Stimulated activated CD4-positive, alpha-beta T cell treated with anti-CD3 and anti-CD28 coated beads, TNF-alpha, amount 100 ng/mL, for 1 hour (primary cell): ENCODE measurements around the gene SYNM.
"Not testable (repeated sequence)": the region's sequence is repeated elsewhere in the genome, so short reads cannot be mapped to it uniquely, and the experiment has no call there.

Source experiments
- DNase-seq, 3 donors: peaks; one replicate each; pipeline ENCODE4 v3.0.0-alpha.2; 2020; ENCODE audit warnings: low read depth in 3 of 3, low spot score in 1 of 3

The SYNM gene

DNA sequence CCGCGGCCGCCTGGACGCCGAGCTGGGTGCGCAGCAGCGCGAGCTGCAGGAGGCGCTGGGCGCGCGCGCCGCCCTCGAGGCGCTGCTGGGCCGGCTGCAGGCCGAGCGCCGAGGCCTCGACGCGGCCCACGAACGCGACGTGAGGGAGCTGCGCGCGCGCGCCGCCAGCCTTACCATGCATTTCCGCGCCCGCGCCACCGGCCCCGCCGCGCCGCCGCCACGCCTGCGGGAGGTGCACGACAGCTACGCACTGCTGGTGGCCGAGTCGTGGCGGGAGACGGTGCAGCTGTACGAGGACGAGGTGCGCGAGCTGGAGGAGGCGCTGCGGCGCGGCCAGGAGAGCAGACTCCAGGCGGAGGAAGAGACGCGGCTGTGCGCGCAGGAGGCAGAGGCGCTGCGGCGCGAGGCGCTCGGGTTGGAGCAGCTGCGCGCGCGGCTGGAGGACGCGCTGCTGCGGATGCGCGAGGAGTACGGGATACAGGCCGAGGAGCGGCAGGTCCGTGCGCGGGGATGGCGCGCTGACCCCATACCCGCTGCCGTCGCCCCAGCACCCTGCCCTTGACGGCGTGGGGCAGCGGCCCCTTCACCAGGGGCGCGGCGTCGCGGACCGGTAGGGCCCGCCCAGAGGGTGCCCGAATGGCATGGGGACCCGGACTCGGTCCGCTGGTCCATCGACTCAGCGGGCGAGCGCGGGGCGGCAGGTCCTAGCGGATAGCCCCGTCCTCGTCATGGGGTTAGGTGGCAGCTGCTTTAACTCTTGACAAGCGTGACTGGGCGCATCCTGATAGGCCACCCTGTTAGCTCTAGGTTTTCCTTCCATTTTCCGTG, 848 bp downstream of the SYNM start:
- peak in 1 of 3 donors; percentile 18 for DNase-seq

DNA sequence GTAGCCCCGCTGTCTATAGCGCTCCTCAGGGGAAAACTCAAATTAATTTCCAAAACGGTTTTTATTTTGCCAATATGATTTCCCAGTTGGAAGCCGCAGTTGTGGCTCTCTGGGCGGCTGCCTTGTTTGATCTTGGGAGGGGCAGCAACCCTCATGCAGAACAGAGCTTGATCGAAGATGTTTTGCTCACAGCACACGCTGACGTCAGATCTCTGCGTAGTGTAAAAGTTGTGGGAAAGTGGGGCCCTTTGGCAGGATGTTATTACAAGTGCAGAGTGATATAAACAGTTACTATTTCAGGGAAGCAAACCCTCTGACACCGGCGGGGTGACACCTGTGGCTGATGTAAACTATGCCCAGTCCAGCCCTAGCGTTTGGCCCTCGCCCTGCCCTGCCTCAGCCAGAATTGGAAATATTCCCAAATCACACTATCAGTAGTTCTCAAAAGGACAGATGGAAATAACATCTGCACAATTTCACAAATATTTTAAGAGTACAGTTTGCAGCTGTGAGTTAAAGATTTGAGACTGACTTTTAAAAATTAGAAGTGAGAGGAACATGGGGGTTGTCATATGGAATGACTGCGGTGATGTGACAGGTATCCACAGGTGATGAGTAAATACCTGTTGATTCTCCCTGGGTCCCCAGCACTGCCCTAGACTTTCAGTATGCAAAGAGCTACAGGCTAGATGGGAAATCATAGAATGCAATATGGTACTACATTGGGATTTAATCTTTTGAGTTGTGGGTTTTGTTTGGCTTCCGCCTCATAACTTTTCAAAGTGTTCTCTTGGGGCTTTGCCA, 1.7 kb downstream of the SYNM start:
- DNase-seq: no peak

DNA sequence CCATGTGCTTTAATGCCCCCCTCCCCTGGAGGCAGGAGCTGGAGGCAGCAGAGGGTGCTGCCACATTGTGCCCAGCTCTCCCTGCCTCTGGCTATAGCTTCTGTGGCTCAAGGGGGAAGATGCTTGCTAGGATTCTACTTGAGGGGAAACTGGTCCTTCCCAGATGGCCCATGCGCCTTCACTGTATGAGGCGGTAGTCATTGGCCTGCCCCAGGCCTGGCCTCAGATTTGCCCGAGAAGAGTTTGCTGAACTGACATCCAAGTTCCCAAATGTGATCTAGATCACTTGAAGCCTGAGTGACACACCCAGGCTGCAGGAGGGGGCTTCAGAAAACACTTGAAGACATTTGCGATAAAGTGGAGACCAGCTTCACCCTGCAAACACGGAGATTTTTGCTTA, 4.1 kb downstream of the SYNM start:
- DNase-seq: no peak

DNA sequence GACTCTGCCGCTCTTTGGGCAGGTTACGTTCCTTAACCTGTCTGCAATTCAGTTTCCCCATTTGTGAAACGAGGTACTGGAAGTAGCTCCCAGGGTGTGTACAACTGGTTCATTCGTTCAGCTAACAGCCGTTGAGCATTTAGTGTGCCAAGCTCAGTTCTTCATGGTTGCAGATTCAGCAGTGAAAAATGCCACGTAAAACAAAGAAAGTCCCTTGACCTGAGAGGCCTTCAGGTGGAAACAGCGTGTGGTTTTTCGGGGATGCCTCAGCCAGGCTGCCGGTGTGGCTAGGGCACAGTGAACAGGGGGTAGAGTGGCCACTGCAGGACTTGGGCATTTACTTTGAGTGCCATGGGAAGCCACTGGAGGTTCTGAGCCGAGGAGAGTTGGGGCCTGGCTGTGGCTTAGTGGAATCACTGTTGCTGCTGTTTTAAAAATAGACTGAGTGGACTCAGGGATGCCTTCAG, 4.7 kb downstream of the SYNM start:
- DNase-seq: no peak

DNA sequence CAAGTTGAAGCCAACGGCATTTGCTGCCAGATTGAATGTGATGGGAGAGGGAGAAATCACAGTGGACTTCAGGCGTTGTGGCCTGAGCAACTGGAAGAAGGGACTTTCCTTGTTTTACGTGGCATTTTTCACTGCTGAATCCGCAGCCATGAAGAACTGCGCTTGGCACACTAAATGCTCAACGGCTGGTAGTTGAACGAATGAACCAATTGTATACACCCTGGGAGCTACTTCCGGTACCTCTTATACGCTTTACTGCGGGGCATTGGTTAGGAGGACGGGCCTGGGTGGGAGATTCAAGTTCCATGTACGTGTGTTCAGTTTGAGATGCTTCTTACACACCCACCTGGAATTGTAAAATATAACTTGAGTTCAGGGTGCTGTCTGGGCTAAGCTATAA, 5.2 kb downstream of the SYNM start:
- no peak for DNase-seq

DNA sequence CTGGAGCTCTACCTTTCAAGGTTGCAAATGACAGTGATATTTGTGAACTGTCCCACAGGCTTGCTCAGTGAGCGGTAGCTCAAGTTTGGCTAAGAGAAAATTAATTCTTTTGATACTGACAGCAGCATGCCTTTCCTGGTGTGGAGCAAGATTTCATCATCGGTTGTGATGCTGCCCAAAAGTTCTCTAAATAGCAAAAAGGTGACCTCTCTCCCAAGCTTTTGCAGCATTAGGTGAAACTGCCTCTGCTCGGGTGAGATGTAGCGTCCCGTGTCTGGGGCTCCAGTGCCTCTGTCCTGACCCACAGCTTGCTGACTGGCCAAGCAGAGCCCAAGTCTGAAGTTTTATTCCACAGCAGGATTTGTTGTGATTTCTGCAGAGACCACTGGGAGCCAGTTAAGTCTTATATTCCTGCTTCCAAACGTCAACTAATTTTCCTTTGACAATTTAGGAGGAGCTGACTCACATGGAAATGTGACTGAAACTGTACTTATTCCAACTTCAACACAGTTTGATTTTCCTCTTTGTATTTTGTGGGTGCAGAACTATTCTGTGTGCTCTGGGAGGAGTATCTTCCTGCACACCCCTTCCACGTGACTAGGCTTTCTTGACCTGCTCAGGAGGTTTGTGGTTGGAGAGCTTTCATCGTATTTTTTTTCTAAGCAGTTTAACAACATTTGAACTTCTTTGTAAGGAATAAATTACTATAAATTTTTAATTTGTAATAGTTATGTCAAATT, 5.9 kb downstream of the SYNM start:
- DNase-seq: no peak

DNA sequence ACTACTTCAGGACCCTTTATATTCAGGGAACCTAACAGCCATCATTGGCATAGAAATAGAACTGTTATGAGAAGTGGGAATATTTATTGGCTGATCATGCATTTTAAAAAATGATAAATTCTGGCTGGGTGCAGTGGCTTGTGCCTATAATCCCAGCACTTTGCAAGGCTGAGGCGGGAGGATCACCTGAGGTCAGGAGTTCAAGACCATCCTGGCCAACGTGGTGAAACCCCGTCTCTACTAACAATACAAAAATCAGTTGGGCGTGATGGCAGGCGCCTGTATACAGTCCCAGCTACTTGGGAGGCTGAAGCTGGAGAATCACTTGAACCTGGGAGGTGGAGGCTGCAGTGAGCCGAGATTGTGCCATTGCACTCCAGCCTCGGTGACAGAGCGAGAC, 6.8 kb downstream of the SYNM start:
- DNase-seq: not testable (repeated sequence)

DNA sequence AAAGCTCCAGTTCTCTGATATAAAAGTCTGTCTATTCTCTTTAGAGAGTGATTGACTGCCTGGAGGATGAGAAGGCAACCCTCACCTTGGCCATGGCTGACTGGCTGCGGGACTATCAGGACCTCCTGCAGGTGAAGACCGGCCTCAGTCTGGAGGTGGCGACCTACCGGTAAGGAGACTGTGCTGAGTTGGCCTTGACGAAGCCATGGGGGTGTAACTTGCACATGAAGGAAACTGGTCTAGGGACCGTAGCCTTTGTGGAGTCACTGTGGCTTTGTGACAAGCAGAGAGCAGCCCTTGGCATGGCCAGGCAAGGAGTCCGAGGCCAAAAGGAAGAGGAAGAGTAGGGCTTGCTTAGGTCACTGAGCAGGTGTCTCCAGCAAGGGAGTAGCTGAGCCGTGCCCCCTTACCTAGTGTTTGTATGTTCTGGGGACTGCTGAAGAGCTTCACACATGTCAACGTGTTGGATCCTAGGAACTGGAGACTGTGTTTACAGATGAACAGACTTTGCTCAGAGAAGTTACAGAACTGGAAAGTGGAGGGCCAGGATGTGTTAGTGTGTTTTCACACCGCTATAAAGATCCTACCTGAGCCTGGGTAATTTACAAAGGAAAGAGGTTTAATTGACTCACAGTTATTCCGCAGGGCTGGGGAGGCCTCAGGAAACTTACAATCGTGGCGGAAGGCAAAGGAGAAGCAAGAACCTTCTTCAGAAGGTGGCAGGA, 8.8 kb downstream of the SYNM start:
- no peak for DNase-seq

DNA sequence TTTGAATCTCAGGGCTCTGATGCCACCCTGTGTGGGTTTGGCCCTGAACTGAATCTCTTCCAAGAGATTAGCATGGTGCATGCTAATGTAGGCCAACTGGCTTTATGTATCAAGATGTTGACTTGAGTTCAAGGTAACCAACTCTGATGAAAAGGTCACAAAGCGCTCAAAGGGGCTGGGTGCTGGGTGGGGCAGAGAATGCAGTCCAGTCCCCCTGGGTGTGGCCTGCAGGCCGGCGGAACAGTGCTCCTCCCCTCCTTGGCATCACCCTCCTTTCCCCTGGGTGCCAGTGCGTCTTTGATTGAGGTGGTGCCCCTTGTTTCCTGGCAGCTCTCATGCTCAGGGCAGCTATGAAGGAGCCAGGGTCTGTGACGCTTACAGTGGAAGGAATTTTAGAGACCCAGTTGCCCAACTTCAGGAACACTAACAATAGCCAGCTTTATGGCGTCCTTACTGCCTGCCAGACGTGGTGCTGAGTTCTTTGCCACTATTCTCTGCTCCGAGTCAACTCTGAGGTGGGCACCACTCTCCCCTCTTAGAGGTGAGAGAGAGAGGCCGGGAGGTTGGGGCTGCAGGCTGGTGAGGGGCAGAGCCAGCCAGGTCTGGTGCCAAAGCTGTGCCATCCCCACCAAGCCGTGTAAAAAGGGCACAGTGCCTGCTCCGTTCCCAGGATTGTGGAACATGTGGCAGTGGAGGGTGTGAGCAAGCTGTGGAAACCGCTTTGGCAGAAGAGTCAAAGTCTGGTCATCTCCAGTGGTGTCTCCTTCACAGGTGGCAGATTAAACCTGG, 9.8 kb downstream of the SYNM start:
- DNase-seq: no peak

DNA sequence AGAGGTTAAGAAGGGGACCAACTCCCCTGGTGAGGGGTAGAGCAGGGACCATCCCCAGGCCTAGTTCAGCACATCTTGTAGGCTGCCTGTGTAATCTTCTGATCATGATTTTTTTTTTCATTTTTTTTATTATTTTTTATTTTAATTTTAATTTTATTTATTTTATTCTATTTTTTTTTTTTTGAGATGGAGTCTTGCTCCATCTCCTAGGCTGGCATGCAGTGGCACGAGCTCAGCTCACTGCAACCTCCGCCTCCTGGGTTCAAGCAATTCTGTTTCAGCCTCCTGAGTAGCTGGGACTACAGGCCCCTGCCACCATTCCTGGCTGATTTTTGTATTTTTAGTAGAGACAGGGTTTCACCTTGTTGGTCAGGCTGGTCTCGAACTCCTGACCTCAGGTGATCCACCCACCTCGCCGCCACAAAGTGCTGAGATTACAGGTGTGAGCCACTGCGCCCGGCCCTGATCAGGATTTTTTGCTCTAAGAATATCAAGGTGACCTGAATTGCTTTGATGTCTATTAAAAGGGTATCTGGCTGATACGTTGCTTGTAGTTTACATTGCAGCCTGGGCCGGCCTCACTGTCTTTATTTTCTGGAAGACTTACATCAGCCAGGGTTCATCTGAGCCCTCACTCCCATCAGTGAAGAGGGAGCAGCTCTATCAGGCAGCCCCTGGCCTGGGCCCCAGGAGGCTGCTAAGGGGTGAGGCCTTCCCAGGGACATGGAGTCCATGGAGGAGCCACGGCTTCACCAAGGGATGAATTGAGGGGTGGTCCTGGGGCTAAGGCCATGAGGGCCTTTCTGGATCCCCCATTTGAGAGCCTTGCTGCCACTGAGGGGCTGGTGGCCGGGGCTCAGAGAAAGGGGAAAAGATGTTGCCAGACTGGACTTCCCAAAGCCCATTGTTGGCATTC, 10.7 kb downstream of the SYNM start:
- no peak for DNase-seq

DNA sequence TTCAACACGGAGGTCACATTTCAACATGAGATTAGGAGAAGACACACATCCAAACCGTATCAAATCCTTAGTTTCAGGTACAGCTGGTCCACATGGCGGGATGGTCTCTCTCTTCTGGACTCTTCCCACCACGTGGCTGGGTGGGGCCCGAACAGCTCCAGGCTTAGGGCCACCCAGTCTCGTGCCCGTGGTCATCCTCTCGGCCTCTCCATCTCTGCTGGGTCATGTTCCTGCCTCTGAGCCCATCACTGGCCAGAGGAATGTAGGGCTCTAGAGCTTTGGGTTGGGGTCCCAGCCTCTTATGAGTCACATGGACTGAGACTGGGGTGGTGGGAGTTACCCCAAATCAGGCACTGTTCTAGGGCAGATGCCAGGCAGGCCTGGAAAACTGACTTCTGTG, 12.2 kb downstream of the SYNM start:
- no peak for DNase-seq

DNA sequence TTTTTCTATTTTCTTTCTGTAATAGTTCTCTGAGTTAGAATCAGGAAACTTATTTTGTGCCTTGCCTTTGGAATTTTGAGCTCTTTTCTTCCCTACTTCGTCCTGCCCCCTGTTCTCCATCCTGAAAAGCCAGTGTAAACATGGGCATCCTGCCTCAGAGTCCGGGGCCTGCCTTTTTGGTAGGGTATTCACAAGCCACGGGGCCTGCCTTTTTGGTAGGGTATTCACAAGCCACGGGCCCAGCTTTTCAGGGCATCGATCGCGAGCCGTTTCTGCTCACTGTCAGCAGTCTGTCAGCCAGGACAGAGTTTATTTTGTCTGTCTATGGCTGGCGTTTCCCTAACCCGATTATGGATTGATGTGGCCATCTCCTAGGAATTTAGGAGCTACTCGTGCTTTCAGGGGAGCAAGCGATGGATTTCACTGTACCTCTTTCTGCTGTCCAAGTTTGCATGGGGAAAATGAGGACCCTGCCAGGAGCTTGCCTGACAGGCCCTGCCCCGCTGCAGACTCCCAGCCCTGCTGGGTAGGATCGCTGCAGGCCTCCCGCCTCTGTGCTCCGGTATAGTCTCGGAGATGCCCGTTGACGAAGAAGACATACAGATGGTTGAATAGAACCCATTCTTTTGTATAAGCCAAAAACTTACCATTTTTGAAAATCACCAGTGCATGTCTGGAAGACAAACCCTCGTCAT, 12.8 kb downstream of the SYNM start:
- DNase-seq: no peak

DNA sequence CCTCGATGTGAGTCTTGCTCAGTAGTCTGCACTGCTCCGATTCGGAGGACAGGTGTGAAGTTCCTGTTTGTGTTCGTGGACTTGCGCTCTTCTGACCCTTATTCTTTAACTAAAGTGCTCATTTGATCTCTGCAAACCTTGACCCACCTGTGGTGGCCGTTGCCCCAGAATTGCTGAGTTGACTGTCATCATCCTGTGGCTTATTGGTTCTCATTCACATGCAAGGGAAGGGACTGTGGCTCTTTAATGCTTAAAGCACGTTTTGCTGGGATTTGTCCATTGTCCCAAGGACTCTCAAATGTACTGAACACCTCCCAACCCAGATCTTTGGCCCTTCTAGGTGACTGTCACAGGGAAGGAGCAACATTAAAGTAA, 13.4 kb downstream of the SYNM start:
- no peak for DNase-seq

DNA sequence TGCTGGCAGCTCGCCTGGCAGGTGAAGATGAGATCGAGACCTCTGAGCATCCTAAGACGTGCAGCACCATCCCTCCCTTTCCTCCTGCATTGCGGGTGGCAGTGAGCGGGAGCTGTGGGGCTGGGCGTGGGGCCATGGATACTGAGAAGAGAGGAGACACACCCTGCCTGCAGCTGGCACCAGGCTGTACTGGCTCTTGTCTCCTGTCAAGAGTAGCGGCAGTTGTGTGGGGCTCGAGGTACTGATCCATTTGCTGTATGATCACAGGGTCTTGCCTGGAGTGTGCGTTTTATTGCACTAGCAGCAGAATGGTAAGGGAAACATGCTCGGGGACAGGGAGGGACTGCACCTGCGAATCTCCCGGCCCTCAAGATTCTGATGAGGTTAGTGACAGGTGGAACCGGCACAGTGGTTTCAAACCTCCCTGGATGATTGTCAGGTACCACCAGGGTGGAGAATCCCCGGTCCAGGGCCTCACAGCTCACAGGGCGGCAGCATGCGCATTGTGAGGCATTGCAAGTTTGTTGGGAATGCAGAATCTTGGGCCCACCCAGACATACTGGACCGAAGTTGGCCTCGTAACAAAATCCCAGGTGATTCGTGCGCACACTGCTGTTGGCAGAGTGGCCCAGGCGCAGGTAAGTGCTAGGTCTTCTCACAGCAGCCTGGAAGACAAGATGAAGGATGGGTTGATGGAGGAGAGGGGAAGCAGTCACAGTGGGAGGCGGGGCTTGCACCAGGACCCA, 14.1 kb downstream of the SYNM start:
- no peak for DNase-seq

DNA sequence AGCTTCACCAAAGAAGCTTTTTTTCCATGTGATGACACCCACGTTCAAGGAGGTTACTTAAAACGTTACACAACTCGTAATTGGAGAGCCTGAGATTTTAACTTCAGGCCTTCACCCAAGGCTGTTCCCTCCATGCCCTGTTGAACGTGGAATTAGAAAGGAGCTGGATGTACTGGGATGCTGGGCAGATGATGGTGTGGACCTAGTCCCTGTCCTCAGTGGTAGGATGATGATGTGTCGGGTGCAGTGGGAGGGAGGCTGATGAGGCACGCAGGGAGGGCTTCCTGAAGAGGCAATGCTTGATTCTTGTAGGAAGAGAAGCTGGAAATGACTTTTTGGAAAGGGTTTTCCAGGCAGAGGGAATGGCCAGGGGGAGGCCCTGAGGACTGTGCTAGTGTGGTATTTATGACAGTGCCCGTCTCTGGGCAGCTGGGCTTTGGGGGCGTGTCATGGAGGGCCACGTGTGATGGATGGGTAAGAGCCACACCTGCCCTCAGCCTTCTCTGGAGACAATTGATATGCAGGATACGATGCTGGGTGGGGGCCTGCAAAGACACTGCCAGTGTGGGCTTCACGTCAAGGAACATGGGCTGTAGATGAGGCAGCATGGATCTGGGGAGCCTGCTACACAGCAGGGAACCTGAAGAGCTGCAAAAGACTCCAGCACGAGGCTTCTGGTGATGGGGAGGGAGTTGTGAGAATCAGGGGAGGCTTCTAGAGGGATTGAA, 15.3 kb downstream of the SYNM start:
- DNase-seq: no peak

DNA sequence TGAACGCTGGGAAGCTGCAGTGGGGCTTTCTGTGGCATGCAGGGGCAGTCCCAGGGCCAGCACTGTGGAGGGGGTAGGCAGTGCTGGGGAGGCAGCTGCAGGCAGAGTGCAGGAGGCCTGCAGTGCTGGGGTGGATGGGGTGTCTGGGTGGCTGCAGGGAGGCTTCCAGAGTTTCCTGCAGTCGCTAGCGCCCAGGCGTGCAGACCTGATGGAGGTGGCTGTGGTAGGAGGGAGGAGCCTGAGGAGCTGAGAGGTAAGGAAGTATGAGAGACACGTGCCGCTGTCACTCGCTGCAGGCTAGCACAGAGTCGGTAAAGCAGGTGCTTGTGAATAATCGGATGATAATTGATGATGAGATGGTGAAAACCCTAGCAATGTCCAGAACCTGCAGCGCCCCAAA, 16.3 kb downstream of the SYNM start:
- DNase-seq: no peak

DNA sequence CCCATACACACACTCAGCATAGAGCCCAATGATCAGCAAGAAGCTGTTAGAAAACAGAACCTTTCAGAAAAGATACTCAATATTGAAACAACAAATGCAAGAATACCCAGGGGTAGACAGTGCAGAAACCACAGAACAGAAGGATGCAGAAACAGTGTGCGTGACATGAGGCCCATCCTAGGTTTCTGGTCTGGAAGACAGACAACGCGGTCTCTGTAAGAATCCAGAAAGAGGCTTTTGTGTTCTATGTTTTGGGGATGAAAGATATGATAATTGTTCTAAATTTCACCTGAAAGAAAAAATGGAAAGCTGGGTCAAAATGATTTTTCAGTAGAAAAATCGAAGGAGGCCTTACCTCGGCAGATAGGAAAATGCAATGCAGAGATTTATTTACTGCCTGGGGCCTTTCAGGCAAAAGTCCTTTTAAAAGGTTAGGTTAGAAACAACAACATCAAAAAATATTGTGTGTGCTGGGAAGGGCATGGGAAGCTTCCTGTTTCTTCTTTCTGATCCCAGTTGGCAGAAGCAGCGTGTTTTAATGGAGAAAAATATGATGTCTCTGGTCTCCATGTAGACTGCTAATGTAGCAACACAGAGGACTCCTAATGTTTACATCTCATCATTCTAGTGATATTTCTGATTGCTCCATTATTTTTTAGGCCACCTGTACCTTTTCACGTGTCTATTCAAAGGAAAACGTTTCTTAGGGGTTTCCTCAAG, 17.0 kb downstream of the SYNM start:
- no peak for DNase-seq
